HG02973 (cell line): ENCODE results near the gene IL34.

Experiments
- ATAC-seq: cut with Tn5 transposase; IDR thresholded peaks from one replicate; pipeline ENCODE4 v1.9.1; 2021; ENCODE audit warnings: moderate library complexity; ENCODE audit not compliant: unreplicated experiment

The IL34 gene

DNA sequence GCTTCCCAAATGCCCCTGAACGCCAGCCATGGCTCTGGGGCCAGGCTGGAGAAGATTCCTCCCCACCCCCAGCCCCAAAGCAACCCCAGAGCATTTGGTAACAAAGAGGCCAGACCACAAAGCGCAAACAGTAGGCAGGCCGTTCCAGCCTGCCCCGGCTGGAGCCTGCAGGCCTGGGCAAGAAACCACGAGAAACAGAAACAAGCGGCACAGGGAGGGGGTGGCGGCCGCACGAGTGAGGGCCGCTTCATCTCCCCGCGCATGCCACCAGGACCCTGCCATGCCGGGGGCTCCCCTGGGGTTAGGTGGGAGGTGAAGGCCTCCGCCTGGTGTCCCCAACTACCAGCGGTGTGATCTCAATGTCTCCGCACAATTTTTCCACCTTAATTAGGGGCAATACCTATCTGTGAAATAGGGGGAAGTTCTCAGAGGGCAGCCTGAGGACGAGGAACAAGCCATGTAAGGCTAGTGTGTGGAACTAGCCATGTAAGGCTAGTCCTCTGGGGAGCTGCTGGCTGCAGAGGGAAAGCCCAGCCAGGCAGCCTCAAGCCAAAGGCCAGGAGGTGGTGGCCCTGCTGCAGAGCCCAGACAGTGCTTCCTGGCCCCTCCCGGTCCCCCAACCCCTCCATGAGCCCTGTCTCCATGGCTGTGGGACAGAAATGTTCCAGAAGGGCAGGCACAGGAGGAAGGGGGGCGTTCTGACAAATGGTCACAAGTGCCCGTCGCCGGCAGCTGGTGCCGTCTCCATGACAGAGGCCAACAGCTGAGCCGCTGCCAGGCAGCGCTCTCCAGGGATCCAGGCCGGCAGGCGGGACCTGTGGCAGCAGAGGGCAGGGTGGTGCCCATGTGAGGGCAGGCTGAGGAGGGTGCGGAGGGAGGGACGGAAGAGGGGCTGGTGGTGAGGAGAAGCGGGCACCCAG lies 54.0 kb downstream of the IL34 start:
- ATAC-seq, result no peak

DNA sequence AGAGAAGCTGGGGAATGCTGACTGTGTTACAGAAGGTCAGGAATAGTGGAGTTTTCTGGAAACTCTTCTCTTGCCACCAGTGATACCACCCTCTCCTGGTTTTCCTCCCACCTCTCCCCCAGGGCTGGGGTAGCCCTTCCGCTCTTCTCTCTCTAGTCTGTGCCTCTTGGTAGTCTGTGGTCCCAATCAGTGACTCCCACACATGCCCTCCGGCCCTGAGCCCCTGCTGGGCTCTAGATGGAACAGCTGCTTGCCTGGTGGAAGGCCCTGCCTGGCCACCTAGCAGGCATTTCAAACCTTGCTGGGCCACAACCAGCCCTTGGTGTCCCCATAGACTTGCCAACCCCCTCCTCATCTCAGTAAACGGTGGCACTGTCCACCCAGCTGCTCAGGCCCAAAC lies 54.7 kb downstream of the IL34 start:
- ATAC-seq, result no peak

DNA sequence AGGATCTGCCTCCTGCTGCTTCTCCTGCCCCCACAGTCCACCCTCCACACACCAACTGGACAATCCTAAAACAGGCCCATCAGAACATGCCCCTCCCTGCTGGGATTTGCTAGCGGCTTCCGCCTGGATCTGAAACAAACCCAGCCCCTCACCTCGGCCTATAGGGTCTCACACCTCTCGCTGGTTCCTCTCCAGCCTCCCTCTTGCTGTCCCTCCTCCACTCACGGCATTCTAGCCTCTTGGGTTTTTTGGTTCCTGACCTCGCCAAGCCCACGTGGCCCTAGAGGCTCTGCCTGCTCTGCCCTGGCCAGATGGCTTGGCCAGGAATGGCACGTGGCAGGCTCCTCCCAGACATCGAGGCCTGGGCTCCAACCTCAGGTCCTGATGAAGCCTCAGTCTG lies 55.2 kb downstream of the IL34 start:
- no peak for ATAC-seq

DNA sequence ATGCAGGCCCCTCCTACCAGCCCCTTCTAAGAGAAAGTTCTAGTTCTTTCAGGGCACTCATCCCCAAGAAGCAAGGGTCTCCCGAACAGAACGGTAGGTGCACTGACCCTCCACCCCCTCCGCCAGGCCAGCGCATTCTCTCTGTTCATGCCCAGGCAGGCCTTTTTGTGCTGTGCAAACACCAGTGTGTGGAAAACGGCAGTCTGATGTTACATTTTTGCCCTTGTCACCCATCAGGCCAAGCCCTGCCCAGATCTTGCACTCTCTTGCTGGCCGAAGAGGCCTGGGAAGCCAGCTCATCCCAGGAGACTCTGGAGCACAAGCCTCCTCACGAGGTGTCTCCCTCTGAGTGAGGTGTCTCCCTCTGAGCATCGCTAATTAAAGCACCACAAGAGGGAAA lies 55.6 kb downstream of the IL34 start:
- ATAC-seq, result no peak

DNA sequence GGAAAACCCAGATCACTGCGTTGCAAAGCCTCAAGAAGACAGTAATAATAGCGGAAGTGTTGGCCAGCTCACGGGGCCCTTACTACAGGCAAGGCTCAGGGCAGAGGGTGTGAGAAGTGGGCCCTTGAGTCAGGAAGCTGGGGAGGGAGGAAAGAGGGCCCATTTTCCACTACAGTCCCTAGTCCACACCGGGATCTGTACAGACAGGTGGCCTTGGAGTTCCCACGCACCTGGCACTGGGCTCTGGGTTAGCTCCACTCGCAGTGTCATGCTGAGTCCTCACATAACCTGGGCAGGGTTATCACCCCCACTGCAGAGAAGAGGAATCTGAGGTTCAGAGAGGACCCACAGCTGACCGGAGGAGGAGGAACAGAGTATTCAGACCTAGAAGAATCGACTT lies 56.3 kb downstream of the IL34 start:
- no peak for ATAC-seq

DNA sequence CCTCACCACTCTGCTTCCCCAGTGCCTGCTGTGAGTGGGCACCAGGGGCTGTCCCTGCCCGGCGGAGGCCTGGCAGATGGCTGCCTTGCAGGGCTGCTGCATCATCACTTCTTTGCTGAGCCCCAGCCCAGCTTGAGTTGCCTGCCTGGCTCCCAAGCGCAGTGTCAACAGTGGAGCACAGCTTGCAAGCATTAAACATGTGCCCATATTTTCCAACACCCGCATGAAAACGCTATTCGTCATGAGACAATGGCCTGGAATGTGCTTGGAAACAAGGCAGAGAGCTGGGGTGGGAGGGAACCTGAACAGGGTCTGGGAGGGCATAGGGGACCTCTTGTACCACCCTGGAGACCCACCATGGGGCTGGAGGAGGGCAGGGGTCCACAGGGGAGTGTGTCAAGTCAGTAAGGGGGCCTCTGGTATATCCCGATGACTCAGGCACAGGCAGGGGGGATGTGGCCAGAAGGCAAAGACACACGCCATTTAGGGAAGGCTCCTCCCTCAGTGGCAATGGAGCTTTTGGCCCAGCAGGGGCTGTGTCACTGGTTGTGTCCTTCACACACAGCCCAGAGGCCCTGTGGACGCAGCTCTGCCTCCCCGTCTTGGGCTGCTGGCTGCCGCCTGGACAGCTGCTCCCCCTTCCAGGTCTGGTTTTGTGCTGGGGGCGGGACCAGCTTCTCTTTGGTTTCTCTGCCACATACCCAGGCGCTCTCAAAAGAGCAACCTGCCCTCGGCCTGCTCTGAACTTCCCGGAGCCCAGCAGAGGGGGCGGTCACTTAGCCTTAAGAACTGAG lies 56.9 kb downstream of the IL34 start:
- no peak for ATAC-seq

DNA sequence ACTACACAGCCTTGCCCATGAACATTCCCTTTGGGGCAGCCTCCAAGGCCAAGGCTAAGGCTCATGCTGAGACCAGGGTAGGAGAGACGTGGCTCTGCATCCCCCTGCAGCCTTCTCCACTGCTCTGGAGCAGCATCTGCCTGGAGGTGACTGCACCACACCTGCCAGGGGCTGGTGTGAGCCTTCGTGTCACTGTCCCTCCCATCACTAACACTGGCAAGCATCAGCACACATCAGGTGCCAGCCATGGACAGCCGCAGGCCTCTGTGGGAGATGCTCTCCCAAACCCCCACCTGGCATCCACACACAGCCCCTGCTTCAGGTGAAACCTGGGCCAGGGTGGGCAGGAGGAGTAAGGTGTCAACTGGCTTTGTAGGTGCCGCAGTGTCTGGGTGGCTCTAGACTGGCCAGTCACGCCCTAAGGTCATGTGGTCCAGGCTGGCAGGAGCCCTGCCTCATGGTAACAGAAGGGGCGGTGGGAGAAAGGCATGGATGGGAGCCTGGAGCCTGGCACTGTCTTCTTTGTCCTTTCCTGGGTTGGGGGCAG lies 57.5 kb downstream of the IL34 start:
- ATAC-seq, result no peak

DNA sequence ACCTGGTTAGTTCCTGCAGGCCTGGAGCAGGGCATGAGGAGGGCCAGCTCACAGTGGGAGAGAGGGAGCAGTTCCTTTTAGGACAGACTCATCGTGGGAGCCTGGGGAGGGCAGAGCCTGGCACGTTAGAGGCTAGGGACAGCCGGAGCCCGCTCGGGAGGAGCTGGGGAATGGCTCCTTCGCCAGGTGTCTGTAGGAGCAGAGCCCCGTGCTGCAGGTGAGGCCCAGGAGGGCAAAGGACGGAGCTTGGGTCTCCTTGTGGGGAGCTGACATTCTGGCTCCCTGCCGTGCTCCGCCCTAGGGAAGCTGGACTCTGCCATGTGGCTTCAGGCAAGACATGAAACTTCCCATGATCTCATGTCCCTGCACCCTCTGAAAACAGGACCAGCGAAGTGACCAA lies 58.2 kb downstream of the IL34 start:
- ATAC-seq, result no peak

DNA sequence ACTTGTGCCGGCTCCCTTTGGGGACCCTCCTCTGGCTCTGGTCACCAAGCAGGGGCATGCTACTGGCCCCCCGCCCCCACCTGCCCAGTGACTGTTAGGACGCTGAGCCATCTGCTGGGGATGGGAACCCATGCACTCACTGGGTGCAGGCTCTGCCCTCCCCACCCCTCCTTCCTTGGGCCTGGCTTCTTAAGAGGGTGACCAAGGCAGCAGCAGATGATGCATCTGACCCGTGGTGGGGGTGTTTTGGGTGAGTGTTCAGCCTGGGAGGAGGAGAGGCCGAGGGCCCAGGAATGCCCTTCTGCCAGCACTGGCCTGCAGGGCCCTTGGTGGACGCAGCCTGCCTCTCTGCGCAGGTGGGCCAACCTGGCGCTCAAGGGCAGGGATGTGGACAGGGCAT lies 58.7 kb downstream of the IL34 start:
- no peak for ATAC-seq

DNA sequence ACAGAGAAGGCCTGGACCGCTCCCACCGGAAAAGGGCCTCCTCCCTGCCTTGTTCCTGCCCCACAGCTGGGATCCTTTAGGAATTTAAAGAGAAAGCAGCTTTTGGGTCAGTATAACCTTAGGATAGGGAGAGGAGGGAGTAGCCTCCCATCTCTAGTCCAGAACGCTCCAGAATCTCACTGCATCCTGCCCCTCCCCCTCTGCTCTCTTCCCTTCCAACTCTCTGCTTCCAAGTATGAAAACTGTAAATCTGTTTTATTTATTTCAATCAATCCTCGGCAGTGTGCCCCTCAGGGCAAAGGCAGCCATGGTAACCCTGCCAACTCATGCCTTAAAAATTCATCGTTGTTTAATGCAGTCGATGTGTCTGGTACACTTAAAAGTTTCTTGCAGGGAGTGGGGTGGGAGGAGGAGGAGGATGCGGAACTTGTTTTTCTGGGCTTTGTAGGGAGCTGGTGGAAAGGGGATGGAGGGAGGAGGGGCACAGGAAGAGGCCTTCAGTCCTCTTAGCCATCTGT lies 60.6 kb downstream of the IL34 start:
- no peak for ATAC-seq

DNA sequence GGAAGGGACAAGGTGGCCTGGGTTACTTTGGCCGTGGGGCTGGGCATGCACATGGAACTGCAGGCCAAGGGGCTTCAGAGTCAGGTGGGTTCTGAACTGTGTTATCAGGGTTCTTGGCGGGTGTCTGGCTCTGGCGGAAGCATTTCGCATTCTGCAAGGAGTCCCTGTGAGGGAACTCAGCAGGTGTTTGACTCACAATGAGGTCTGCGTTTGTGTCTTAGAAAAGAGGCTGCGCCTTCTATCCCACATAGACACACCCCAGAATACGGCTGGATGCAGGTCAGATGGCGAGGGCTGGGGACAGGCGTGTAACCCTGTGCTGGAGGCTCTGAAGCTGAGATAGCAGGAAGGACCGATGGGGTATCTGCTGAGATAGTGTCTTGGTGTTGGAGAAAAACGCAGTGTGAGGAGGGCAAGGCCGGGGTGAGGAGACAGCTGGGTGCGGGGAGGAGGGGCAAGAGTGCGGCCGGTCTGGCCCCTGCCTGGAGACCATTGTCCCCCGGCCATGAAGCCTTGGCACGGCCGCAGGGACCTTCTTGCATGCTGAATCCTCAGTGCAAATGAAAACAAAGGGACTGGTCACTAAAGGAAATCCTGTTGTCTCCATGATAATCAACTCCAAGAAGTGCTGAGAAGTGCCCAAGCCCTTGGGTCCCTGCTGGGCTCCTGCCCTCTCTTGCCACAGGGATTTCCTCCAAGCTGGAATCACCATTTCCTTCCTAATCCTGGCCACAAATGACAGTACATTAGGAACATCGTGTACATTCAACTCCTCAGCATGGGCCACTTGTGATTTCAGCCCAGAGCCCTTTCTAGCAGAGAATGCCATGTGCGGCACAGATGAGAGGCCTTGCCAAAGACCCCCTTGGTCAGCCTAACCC lies 62.2 kb downstream of the IL34 start:
- no peak for ATAC-seq

DNA sequence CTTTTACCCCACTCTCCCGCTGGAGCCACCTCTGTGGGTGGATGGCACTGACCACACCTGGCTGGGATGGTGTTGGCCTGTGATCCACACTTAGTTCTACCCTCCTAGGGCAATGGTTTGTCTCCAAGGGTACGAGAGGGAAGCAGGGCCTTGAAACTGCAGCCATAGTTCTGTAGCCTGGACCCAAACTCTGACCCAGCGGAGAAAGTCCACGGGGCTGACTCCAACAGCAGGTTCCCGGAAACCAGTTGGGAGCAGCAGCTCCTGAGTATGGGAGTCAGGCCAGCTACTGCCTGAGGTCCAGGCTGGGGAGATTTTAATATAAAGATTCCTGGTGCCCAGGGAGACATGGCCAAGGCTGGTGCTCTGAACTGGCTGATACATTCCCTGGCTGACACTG lies 63.1 kb downstream of the IL34 start:
- no peak for ATAC-seq

DNA sequence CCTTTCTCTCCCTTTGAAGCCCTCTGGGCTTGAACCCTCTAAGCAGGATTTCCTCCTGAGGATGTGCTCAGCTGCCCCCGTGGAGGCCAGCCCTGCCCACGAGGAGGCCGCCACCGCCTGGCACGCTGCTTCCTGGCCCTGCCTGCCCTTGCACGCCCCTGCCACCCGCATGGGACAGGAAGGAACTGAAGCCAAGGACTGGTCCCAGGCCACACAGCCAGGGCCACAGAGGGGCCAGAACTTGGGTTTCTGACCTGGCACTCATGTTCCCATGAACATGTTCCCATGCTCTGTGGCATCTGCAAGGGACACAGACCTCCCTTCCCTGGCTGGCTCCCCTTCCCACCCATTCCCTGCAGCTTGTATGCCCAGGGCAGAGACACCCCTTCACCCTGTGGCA lies 63.6 kb downstream of the IL34 start:
- no peak for ATAC-seq
